Measurements from ENCODE around the gene GFAP.

Gene GFAP

DNA sequence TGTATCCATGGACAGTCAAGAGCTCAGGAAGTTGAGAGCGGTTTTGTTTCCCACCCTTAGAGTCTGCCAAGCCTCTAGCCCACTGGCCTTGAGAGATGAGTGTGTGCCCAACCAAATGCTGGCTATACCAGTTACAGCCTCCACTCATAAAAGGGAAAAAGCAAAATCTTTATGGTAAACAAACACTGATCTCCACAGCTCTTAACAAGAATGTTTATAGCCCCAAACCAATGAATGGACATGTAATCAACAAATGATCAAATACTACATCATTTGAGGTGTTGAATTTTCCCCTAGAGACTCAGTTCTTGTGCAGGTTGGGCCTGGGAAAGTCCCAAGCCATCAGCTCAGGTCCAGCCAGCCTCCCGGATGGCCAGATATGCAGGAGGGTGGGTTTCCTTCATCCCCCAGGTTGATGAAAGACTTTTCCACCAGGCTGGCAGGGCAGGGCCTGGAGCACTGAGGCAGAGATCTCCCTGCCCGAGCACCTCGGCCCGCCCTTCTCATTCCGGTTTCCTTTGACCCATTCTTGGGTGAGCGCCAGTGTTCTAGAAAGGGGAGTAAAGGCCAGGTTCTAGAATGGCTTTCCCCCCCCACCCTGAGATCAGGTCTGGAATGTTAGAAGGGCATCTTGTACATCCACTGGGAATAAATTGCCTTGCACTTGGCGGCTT is 12.2 kb downstream of the GFAP start:
- no peaks in the 10 kb centered on the region for H4K20me1 ChIP-seq (ENCODE audit: insufficient read depth, low read length)
- no peak overlapping the region for H3K4me2 ChIP-seq (ENCODE audit: low read length)
- H3K4me3 ChIP-seq (ENCODE audit: low read depth, low read length, poor library complexity, severe bottlenecking): no peak overlapping the region
- no peaks in the 10 kb centered on the region for H3K36me3 ChIP-seq (ENCODE audit: insufficient read depth, low read length)
- H3K4me1 ChIP-seq (ENCODE audit: insufficient read depth, low read length, severe bottlenecking): peaks cover 11% of the 10 kb centered on the region
- TF ChIP-seq CTCF (IDR thresholded peaks at IDR 0.05; ENCODE audit: low read length): no peak
- no peak for TF ChIP-seq EZH2 (IDR thresholded peaks at IDR 0.05; ENCODE audit: borderline replicate concordance, low read length)
- H3K27ac ChIP-seq (ENCODE audit: low read depth, low read length, poor library complexity, severe bottlenecking): no peak overlapping the region
- H3K9me2 ChIP-seq (ENCODE audit: low read depth, low read length): no peaks in the 10 kb centered on the region
- H3K27me3 ChIP-seq (ENCODE audit: insufficient read depth, low read length): peaks cover 8% of the 10 kb centered on the region; the same call in 1 of the 2 replicates
- H3K79me2 ChIP-seq (ENCODE audit: insufficient read depth, low read length): peaks cover 9% of the 10 kb centered on the region
- H3K9ac ChIP-seq (ENCODE audit: low read length): no peak overlapping the region
- no peaks in the 10 kb centered on the region for H3K9me3 ChIP-seq (ENCODE audit: low read length)
- no peak overlapping the region for H2AFZ ChIP-seq (ENCODE audit: low read length)
- no peaks in the 10 kb centered on the region for H3F3A ChIP-seq (ENCODE audit: insufficient read depth, low read length)

DNA sequence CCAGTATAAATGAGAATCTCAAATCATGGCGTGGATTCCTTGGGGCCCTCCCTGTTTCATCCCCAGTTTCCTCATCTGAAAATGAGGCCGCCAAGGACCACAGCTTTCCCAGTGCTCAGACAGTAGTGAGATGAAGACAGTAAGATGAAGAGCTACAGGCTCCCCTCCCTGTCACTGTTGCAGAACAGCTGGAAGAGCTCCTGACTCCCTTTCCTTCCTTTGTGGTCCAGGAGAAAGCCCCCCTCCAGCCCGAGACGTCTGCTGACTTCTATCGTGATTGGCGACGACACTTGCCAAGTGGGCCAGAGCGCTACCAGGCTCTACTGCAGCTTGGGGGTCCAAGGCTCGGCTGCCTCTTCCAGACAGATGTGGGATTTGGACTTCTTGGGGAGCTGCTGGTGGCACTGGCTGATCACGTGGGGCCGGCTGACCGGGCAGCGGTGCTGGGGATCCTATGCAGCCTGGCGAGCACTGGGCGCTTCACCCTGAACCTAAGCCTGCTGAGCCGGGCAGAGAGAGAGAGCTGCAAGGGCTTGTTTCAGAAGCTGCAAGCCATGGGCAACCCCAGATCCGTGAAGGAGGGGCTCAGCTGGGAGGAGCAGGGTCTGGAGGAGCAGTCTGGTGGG is 13.1 kb downstream of the GFAP start:
- Histone ChIP-seq H3K27ac (ENCODE audit: low read depth, low read length, poor library complexity, severe bottlenecking) (no peak overlapping the region), H3K4me1 (ENCODE audit: insufficient read depth, low read length, severe bottlenecking) (peaks cover 16% of the 10 kb centered on the region), H3K9me2 (ENCODE audit: low read depth, low read length) (no peaks in the 10 kb centered on the region), H3K4me2 (ENCODE audit: low read length) (no peak overlapping the region), H3K4me3 (ENCODE audit: low read depth, low read length, poor library complexity, severe bottlenecking) (no peak overlapping the region), H2AFZ (ENCODE audit: low read length) (no peak overlapping the region), H3F3A (ENCODE audit: insufficient read depth, low read length) (no peaks in the 10 kb centered on the region), H3K9me3 (ENCODE audit: low read length) (no peaks in the 10 kb centered on the region), H3K9ac (ENCODE audit: low read length) (no peak overlapping the region), H4K20me1 (ENCODE audit: insufficient read depth, low read length) (no peaks in the 10 kb centered on the region), H3K36me3 (ENCODE audit: insufficient read depth, low read length) (no peaks in the 10 kb centered on the region), H3K79me2 (ENCODE audit: insufficient read depth, low read length) (peaks cover 18% of the 10 kb centered on the region), H3K27me3 (ENCODE audit: insufficient read depth, low read length) (0 out of 2 replicates have a peak, but pooled peaks cover 8% of the 10 kb centered on the region)
- TF ChIP-seq EZH2 (IDR thresholded peaks at IDR 0.05; ENCODE audit: borderline replicate concordance, low read length) (no peak), CTCF (IDR thresholded peaks at IDR 0.05; ENCODE audit: low read length) (no peak)

DNA sequence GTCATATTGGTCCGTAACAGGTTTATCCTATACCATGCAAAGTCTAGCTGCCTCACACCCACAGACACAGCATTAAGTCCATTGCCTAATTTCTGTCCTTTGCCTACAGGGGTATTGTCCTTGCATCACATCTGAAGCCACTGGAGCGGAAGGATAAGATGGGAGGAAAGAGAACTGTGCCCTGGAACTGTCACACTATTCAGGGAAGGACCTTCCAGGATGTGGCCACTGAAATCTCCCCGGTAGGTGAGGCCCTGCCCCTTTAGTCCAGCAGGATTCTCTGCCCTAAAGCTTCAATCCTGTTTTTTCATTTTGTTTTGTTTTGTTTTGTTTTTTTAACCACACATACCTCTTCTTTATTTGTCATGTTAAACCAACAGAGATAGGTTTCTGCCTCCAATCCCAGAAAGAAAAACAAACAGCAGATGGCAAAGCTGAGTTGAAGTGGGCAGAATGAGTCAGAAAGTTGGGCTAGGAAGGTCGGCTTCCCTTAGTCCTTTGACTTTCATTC is 13.8 kb downstream of the GFAP start:
- 0 out of 2 replicates have a peak, but pooled peaks cover 8% of the 10 kb centered on the region for H3K27me3 ChIP-seq (ENCODE audit: insufficient read depth, low read length)
- TF ChIP-seq CTCF (IDR thresholded peaks at IDR 0.05; ENCODE audit: low read length) (no peak), EZH2 (IDR thresholded peaks at IDR 0.05; ENCODE audit: borderline replicate concordance, low read length) (no peak)

More for the DNA sequence above, 13.8 kb downstream of the GFAP start:
- Histone ChIP-seq H3F3A (ENCODE audit: insufficient read depth, low read length) (no peaks in the 10 kb centered on the region), H2AFZ (ENCODE audit: low read length) (no peak overlapping the region), H4K20me1 (ENCODE audit: insufficient read depth, low read length) (no peaks in the 10 kb centered on the region), H3K9me3 (ENCODE audit: low read length) (no peaks in the 10 kb centered on the region), H3K36me3 (ENCODE audit: insufficient read depth, low read length) (no peaks in the 10 kb centered on the region), H3K79me2 (ENCODE audit: insufficient read depth, low read length) (peaks cover 21% of the 10 kb centered on the region), H3K9ac (ENCODE audit: low read length) (no peak overlapping the region), H3K4me3 (ENCODE audit: low read depth, low read length, poor library complexity, severe bottlenecking) (no peak overlapping the region), H3K27ac (ENCODE audit: low read depth, low read length, poor library complexity, severe bottlenecking) (no peak overlapping the region), H3K4me2 (ENCODE audit: low read length) (no peak overlapping the region), H3K4me1 (ENCODE audit: insufficient read depth, low read length, severe bottlenecking) (peaks cover 16% of the 10 kb centered on the region), H3K9me2 (ENCODE audit: low read depth, low read length) (no peaks in the 10 kb centered on the region)
